AG08396 (cell line): ENCODE data around the gene NR3C1.
A peak's percentile ranks its signal among the peaks of the same experiment; 100 is the strongest.

Source experiments
- DNase-seq: peaks from one replicate; pipeline ENCODE4 v3.0.0; 2012; ENCODE audit warnings: low spot score, mixed read lengths

The NR3C1 gene

GRCh38 chr5:143311428-143311827 is 92.1 kb downstream of the NR3C1 start:
- peak; percentile 5 for DNase-seq

GRCh38 chr5:143309661-143310431 is 93.6 kb downstream of the NR3C1 start:
- no peak for DNase-seq

- DNase-seq: no peak
Measured at GRCh38 chr5:143308731-143309130, 94.8 kb downstream of the NR3C1 start.

GRCh38 chr5:143306040-143306439 is 97.4 kb downstream of the NR3C1 start:
- no peak for DNase-seq

GRCh38 chr5:143304836-143305475 is 98.5 kb downstream of the NR3C1 start:
- DNase-seq: no peak

- DNase-seq: no peak
Measured at GRCh38 chr5:143302341-143303045, 101.0 kb downstream of the NR3C1 start.

GRCh38 chr5:143297756-143298155 is 105.7 kb downstream of the NR3C1 start:
- no peak for DNase-seq

- DNase-seq: no peak
Measured at GRCh38 chr5:143290125-143290524, 113.4 kb downstream of the NR3C1 start.

- no peak for DNase-seq
Measured at GRCh38 chr5:143284521-143284920, 119.0 kb downstream of the NR3C1 start.

GRCh38 chr5:143284002-143284401 is 119.5 kb downstream of the NR3C1 start:
- DNase-seq: no peak

- DNase-seq: no peak
Measured at GRCh38 chr5:143281226-143281625, 122.3 kb downstream of the NR3C1 start.

GRCh38 chr5:143279698-143280097 is 123.8 kb downstream of the NR3C1 start:
- DNase-seq: peak; percentile 21

- DNase-seq: no peak
Measured at GRCh38 chr5:143277536-143277935, 126.0 kb downstream of the NR3C1 start.

- no peak for DNase-seq
Measured at GRCh38 chr5:143275512-143276363, 127.7 kb downstream of the NR3C1 start.

- DNase-seq: no peak
Measured at GRCh38 chr5:143274952-143275351, 128.5 kb downstream of the NR3C1 start.

- no peak for DNase-seq
Measured at GRCh38 chr5:143271431-143271830, 132.1 kb downstream of the NR3C1 start.

- DNase-seq: no peak
Measured at GRCh38 chr5:143268388-143268787, 135.1 kb downstream of the NR3C1 start.

GRCh38 chr5:143267186-143267585 is 136.3 kb downstream of the NR3C1 start:
- DNase-seq: no peak

GRCh38 chr5:143265995-143266394 is 137.5 kb downstream of the NR3C1 start:
- no peak for DNase-seq

GRCh38 chr5:143263272-143263810 is 140.1 kb downstream of the NR3C1 start:
- DNase-seq: no peak

GRCh38 chr5:143262393-143263174 is 140.9 kb downstream of the NR3C1 start:
- DNase-seq: no peak
